ENCODE data around the gene WTIP.
"Not testable (repeated sequence)": the region's sequence is repeated elsewhere in the genome, so short reads cannot be mapped to it uniquely, and the experiment has no call there.

WTIP gene

DNA sequence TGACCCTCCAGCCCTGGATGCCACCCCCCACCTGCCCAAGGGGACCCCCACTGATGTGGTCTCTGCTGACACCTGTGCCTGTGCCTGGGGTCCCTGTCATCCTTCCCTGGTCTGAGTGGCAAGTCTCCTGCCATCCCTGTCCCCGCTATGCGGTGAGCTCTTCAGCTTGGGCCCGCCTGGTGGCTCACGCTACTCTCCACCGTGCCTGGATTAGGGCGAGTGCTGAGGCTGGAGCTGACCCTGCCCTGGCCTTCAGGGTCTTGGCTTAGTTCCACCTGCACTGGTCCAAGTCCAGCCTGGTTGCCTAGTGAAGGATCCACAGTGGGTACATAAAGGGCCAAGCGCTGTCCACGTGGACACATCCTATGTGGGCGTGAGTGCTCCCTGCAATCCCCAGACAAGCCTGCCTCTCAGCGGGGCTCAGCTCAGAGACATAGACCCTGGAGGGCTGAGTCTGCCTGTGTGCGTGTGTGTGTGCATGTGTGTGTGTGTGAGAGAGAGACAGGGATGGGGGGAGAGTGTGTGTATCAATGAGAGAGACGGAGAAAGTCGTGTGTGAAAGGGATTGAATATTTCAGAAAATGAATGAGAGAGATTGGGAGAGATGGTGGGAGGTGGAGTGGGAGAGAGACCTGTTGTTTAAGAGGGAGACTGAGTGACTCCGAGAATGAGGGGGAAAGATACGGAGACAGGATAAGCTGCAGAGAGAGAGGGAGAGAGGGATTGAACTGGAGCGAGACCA, 22.1 kb downstream of the WTIP start:
- no peaks in the 10 kb centered on the region for H3K36me3 ChIP-seq (replicated peaks)
- no peak overlapping the region for H3K4me3 ChIP-seq
- no peaks in the 10 kb centered on the region for H3K4me1 ChIP-seq
- no peak for DNase-seq (ENCODE audit: low spot score in 2 of 2)
- H3K27me3 ChIP-seq (ENCODE audit: low read depth): no peaks in the 10 kb centered on the region
- H3K9me3 ChIP-seq: no peaks in the 10 kb centered on the region
- in situ Hi-C loops (cut with MboI; ENCODE audit: low sequenced_read_pairs): no loop called here

DNA sequence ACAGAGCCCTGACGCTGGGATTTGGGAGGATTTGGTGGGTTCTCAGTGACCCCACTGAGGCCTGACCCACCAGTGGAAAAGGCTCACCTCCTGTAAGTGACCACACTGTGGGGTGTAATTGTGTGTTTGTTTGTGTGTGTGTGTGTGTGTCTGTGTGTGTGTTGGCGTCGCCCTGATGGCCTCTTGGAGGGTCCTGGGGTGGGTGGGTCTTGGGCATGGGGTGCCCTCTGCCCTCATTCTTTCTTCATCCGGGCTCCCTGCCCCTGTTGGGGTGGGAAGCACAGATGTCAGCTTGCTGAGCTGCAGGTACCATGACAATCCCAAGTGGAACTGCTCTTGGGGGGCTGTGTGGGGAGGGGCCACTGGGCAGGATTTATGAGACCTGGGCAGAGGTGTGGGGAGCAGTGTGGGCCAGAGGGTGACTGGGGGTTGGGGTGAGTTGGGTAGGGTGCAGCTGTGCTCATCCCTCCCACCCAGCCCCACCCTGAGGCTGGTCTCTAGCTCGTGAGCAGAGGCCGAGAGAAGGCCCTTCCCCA, 22.8 kb downstream of the WTIP start:
- Histone ChIP-seq H3K27me3 (ENCODE audit: low read depth) (no peaks in the 10 kb centered on the region), H3K36me3 (replicated peaks) (no peaks in the 10 kb centered on the region), H3K4me3 (no peak overlapping the region), H3K4me1 (no peaks in the 10 kb centered on the region), H3K9me3 (no peaks in the 10 kb centered on the region)
- in situ Hi-C loops (cut with MboI; ENCODE audit: low sequenced_read_pairs): no loop called here
- no peak for DNase-seq (ENCODE audit: low spot score in 2 of 2)

GRCh38 chr19:34504809-34505291, 23.3 kb downstream of the WTIP start:
- in situ Hi-C loops (cut with MboI; ENCODE audit: low sequenced_read_pairs): loop anchor here (5.0 kb wide), 1 partner anchor 207 kb away; no protein-coding TSS in a partner anchor
- Histone ChIP-seq H3K9me3 (no peaks in the 10 kb centered on the region), H3K4me1 (no peaks in the 10 kb centered on the region), H3K4me3 (no peak overlapping the region), H3K36me3 (replicated peaks) (no peaks in the 10 kb centered on the region), H3K27me3 (ENCODE audit: low read depth) (no peaks in the 10 kb centered on the region)
- no peak for DNase-seq (ENCODE audit: low spot score in 2 of 2)

- in situ Hi-C loops (cut with MboI; ENCODE audit: low sequenced_read_pairs): loop anchor here (5.0 kb wide), 1 partner anchor 207 kb away; no protein-coding TSS in a partner anchor
- H3K4me3 ChIP-seq: no peak overlapping the region
- peaks cover under 1% of the 10 kb centered on the region; the same call in 1 of the 2 replicates for H3K9me3 ChIP-seq
- DNase-seq (ENCODE audit: low spot score in 2 of 2): no peak
- no peaks in the 10 kb centered on the region for H3K4me1 ChIP-seq
- H3K27me3 ChIP-seq (ENCODE audit: low read depth): no peaks in the 10 kb centered on the region
- H3K36me3 ChIP-seq (replicated peaks): no peaks in the 10 kb centered on the region
Measured at GRCh38 chr19:34505321-34506025, 23.9 kb downstream of the WTIP start.

DNA sequence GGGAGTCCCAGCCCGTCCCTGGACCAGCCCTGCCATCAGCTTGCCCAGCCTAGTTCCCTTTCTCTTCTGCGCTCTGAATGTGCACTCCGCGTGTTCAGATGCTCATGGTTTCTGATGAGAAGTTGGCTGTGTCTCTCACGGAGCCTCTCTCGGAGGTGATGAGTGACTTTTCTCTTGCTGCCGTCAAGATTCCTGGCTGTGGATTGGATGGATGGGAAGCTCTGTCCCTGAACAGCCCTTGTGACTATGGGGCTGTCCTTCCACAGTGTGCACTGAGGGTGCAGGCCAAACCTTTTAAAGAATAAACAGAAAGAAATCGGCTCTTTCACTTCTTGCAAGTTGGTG, 24.4 kb downstream of the WTIP start:
- Histone ChIP-seq H3K27me3 (ENCODE audit: low read depth) (no peaks in the 10 kb centered on the region), H3K4me3 (no peak overlapping the region), H3K36me3 (replicated peaks) (no peaks in the 10 kb centered on the region), H3K9me3 (peaks cover 4% of the 10 kb centered on the region; the same call in 1 of the 2 replicates), H3K4me1 (no peaks in the 10 kb centered on the region)
- no peak for DNase-seq (ENCODE audit: low spot score in 2 of 2)
- in situ Hi-C loops (cut with MboI; ENCODE audit: low sequenced_read_pairs): loop anchor here (5.0 kb wide), 1 partner anchor 206 kb away; no protein-coding TSS in a partner anchor

DNA sequence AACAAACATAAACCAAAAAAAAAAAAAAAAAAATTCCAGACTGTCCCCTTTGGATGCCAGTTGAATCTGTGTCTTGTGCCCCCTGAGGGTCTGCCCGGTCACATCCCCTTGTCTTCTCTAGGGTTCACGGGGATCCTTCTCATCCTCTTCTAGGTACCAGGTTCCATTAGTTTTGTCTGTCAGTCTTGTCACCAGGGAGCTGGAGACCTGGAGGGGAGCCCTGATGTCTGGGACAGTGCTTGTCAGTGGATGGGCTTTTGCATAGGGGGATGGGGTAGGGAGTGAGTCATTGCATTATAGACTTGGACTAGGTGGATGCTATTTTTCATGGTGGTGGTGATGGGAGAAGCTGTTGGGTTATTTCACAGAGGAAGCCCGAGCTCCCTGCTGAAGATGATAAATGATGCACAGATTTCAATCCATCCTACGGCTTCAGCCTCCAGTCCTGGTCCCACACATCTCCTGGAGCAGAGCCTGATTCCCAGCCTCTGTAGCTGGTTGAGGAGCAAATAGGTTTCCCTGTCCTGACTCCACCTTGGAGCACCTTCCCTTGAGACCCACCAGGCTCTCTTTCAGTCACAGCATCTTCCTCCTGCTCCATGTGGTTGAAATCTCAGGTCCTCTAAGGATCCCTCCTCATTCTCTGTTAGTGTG, 26.0 kb downstream of the WTIP start:
- no peak overlapping the region for H3K4me3 ChIP-seq
- in situ Hi-C loops (cut with MboI; ENCODE audit: low sequenced_read_pairs): loop anchor here (5.0 kb wide), 1 partner anchor 205 kb away; no protein-coding TSS in a partner anchor
- no peaks in the 10 kb centered on the region for H3K4me1 ChIP-seq
- peaks cover 6% of the 10 kb centered on the region; the same call in 1 of the 2 replicates for H3K9me3 ChIP-seq
- no peak for DNase-seq (ENCODE audit: low spot score in 2 of 2)
- no peaks in the 10 kb centered on the region for H3K27me3 ChIP-seq (ENCODE audit: low read depth)
- no peaks in the 10 kb centered on the region for H3K36me3 ChIP-seq (replicated peaks)

DNA sequence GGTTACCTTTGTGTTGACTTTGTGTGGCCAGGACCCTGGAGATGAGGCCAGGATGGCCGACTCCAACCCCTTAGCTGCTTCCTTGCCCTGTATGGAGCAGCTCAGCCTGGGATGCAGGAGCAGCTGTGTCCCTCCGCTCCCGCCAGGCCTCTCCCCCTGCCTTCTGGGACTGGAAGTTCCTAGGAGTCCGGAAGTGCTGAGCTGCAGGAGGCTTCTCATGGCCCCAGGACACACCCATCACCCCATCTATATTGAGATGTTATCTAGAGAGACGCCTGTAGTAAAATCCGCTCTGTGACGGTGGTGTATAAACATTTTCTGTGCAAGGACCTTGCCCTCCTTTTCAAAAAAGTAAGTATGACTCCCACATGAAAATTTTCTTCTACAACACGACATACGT, 27.0 kb downstream of the WTIP start:
- no peak overlapping the region for H3K4me3 ChIP-seq
- no peaks in the 10 kb centered on the region for H3K4me1 ChIP-seq
- H3K9me3 ChIP-seq: peaks cover 6% of the 10 kb centered on the region; the same call in 1 of the 2 replicates
- in situ Hi-C loops (cut with MboI; ENCODE audit: low sequenced_read_pairs): loop anchor here (5.0 kb wide), 1 partner anchor 204 kb away; no protein-coding TSS in a partner anchor
- no peaks in the 10 kb centered on the region for H3K27me3 ChIP-seq (ENCODE audit: low read depth)
- DNase-seq (ENCODE audit: low spot score in 2 of 2): no peak
- H3K36me3 ChIP-seq (replicated peaks): no peaks in the 10 kb centered on the region

DNA sequence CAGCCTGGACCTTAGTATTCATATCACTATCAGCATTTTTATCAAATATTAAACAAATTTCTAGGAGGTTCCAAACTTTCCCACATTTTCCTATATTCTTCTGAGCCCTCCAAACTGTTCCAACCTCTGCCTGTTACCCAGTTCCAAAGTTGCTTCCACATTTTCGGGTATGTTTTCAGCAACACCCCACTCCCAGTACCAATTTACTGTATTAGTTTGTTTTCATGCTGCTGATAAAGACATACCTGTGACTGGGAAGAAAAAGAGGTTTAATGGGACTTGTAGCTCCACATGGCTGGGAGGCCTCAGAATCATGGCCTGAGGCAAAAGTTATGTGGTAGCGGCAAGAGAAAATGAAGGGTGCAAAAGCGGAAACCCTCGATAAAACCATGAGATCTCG, 29.3 kb downstream of the WTIP start:
- DNase-seq (ENCODE audit: low spot score in 2 of 2); H3K27me3 ChIP-seq (ENCODE audit: low read depth); H3K4me1 ChIP-seq; H3K36me3 ChIP-seq (replicated peaks); H3K4me3 ChIP-seq; in situ Hi-C loops (cut with MboI; ENCODE audit: low sequenced_read_pairs); H3K9me3 ChIP-seq: not testable (repeated sequence)

GRCh38 chr19:34512254-34512822, 30.8 kb downstream of the WTIP start:
- in situ Hi-C loops (cut with MboI; ENCODE audit: low sequenced_read_pairs): no loop called here

GRCh38 chr19:34513767-34514166, 32.2 kb downstream of the WTIP start:
- H3K4me1 ChIP-seq: no peaks in the 10 kb centered on the region
- peaks cover 6% of the 10 kb centered on the region; the same call in 1 of the 2 replicates for H3K9me3 ChIP-seq
- DNase-seq (ENCODE audit: low spot score in 2 of 2): no peak
- no peak overlapping the region for H3K4me3 ChIP-seq
- no peaks in the 10 kb centered on the region for H3K36me3 ChIP-seq (replicated peaks)
- in situ Hi-C loops (cut with MboI; ENCODE audit: low sequenced_read_pairs): no loop called here
- H3K27me3 ChIP-seq (ENCODE audit: low read depth): peaks cover 6% of the 10 kb centered on the region; the same call in 1 of the 2 replicates

More at GRCh38 chr19:34512254-34512822, 30.8 kb downstream of the WTIP start:
- DNase-seq (ENCODE audit: low spot score in 2 of 2): no peak
- Histone ChIP-seq H3K36me3 (replicated peaks) (no peaks in the 10 kb centered on the region), H3K4me3 (no peak overlapping the region), H3K4me1 (no peaks in the 10 kb centered on the region), H3K27me3 (ENCODE audit: low read depth) (no peaks in the 10 kb centered on the region), H3K9me3 (peaks cover 6% of the 10 kb centered on the region; the same call in 1 of the 2 replicates)

GRCh38 chr19:34519602-34520001, 38.0 kb downstream of the WTIP start:
- in situ Hi-C loops (cut with MboI; ENCODE audit: low sequenced_read_pairs): no loop called here
- peaks cover 6% of the 10 kb centered on the region; the same call in 1 of the 2 replicates for H3K27me3 ChIP-seq (ENCODE audit: low read depth)
- DNase-seq (ENCODE audit: low spot score in 2 of 2): no peak
- no peaks in the 10 kb centered on the region for H3K4me1 ChIP-seq
- H3K4me3 ChIP-seq: no peak overlapping the region
- H3K36me3 ChIP-seq (replicated peaks): no peaks in the 10 kb centered on the region
- no peaks in the 10 kb centered on the region for H3K9me3 ChIP-seq

GRCh38 chr19:34523408-34523807, 41.9 kb downstream of the WTIP start:
- Histone ChIP-seq H3K9me3 (no peaks in the 10 kb centered on the region), H3K36me3 (replicated peaks) (no peaks in the 10 kb centered on the region), H3K27me3 (ENCODE audit: low read depth) (no peaks in the 10 kb centered on the region; the same call in 1 of the 2 replicates), H3K4me3 (no peak overlapping the region), H3K4me1 (no peaks in the 10 kb centered on the region)
- in situ Hi-C loops (cut with MboI; ENCODE audit: low sequenced_read_pairs): no loop called here
- DNase-seq (ENCODE audit: low spot score in 2 of 2): no peak

DNA sequence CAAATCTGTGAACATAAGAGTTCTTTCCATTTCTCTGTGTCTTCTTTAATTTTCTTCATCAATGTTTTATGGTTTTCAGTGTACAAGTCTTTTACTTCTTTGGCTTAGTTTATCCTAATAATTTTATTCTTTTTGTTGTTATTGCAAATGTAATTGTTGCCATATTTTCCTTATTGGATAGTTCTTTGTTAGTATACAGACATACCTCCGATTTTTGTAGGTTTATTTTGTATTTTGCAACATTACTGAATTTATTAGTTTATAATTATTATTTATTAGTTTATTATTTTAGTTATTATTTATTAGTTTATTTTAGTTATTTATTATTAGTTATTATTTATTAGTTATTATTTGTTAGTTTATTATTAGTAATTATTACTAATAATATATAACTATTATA, 43.4 kb downstream of the WTIP start:
- no peaks in the 10 kb centered on the region for H3K4me1 ChIP-seq
- no peaks in the 10 kb centered on the region for H3K9me3 ChIP-seq
- no peak for DNase-seq (ENCODE audit: low spot score in 2 of 2)
- H3K4me3 ChIP-seq: no peak overlapping the region
- peaks cover 3% of the 10 kb centered on the region; the same call in 1 of the 2 replicates for H3K27me3 ChIP-seq (ENCODE audit: low read depth)
- H3K36me3 ChIP-seq (replicated peaks): no peaks in the 10 kb centered on the region
- in situ Hi-C loops (cut with MboI; ENCODE audit: low sequenced_read_pairs): no loop called here
